ENCODE data around the gene EMX1.

Gene EMX1

DNA sequence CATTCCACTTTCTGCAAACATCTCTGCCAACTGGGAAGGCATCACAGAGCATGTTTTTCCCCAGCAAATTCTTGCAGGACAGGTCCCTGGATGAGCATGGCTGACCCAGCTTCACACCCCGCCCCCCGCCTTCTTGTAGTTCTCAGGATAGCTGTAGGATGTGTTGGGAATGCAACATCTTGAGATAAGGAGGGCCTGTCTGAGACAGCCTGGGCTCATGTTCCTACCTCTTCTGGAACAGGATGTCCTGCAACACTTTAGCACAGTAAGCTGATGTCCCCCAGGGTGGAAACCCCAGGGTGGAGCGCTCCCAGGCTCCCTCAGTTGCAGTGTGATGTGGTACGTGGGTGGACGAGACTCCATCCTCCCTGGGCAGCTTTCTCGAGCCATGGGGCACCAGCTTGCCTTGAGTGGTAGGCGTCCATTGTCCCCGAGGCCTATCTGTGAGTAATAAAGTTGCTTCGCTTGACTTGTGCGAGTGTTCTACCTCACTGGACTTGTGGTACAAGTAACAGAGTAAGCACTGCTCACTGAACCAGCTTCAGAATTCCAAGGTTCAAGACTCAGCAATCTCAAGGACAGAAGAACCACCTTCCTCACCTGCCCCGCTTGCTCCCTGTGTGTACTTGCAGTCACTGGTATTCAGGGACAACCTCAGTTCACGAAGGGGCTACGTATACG, 48.6 kb downstream of the EMX1 start:
- Histone ChIP-seq H3K9me3 (ENCODE audit: low read depth, low read length) (no peaks in the 10 kb centered on the region), H3K36me3 (ENCODE audit: insufficient read depth, low read length) (no peaks in the 10 kb centered on the region), H3K9ac (ENCODE audit: insufficient read length) (no peak overlapping the region), H3K27ac (no peak overlapping the region), H3K4me3 (no peak overlapping the region)
- no peak for DNase-seq (ENCODE audit: low read depth, low spot score)
- TF ChIP-seq EZH2 (IDR thresholded peaks at IDR 0.05) (no peak), FOXP2 (optimal IDR thresholded peaks at IDR 0.05; ENCODE audit: control extremely low read depth, extremely low read length, insufficient read depth) (no peak), POLR2AphosphoS5 (IDR thresholded peaks at IDR 0.05; ENCODE audit: borderline replicate concordance, low read depth, low read length) (no peak)

DNA sequence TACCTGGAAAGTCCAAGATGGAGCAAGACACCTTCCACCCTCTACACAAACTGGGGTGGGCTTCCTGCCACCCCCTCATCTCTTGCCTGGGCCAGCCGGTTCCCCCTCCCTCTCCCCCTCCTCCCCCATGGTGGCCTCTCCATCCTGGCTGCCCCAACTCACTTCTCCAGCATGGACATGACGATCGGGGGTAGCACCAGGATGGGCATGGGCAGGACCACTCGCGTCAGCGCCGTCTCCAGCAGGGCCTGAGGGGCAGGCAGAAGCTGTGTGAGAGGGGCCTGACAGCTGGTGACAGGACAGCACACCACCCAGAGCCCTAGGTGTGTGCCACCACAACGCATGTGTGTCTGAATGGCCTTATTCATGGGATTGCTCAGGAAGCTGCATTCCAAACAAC, 51.0 kb downstream of the EMX1 start:
- DNase-seq (ENCODE audit: low read depth, low spot score), result no peak
- no peaks in the 10 kb centered on the region for H3K36me3 ChIP-seq (ENCODE audit: insufficient read depth, low read length)
- H3K4me3 ChIP-seq, result no peak overlapping the region
- no peak overlapping the region for H3K9ac ChIP-seq (ENCODE audit: insufficient read length)
- no peak overlapping the region for H3K27ac ChIP-seq
- TF ChIP-seq POLR2AphosphoS5 (IDR thresholded peaks at IDR 0.05; ENCODE audit: borderline replicate concordance, low read depth, low read length) (no peak), EZH2 (IDR thresholded peaks at IDR 0.05) (no peak), FOXP2 (optimal IDR thresholded peaks at IDR 0.05; ENCODE audit: control extremely low read depth, extremely low read length, insufficient read depth) (no peak)
- no peaks in the 10 kb centered on the region for H3K9me3 ChIP-seq (ENCODE audit: low read depth, low read length)

DNA sequence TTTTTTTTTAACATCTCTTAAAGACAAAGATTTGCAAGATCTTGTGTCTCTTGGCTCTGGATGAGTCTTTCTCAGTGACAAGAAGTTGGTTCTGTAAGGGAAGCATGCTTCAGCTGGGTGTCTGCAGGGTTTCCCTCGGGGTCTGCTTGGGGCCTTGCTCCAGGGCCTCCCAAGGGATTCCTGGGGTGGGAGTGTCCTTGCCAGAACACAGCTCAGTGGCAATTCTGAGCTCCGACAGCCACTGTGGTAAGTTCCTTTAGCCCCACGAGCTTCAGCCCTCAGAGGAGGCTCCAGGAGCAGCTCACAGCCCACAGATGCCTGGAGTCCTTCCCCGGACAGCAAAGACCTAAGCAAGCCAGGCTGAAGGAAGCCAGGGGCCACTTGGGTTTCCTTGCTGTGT, 52.4 kb downstream of the EMX1 start:
- H3K9me3 ChIP-seq (ENCODE audit: low read depth, low read length), result no peaks in the 10 kb centered on the region
- no peak for DNase-seq (ENCODE audit: low read depth, low spot score)
- H3K36me3 ChIP-seq (ENCODE audit: insufficient read depth, low read length), result no peaks in the 10 kb centered on the region
- TF ChIP-seq POLR2AphosphoS5 (IDR thresholded peaks at IDR 0.05; ENCODE audit: borderline replicate concordance, low read depth, low read length) (no peak), EZH2 (IDR thresholded peaks at IDR 0.05) (no peak), FOXP2 (optimal IDR thresholded peaks at IDR 0.05; ENCODE audit: control extremely low read depth, extremely low read length, insufficient read depth) (no peak)
- H3K9ac ChIP-seq (ENCODE audit: insufficient read length), result no peak overlapping the region
- H3K27ac ChIP-seq, result no peak overlapping the region
- H3K4me3 ChIP-seq, result no peak overlapping the region

DNA sequence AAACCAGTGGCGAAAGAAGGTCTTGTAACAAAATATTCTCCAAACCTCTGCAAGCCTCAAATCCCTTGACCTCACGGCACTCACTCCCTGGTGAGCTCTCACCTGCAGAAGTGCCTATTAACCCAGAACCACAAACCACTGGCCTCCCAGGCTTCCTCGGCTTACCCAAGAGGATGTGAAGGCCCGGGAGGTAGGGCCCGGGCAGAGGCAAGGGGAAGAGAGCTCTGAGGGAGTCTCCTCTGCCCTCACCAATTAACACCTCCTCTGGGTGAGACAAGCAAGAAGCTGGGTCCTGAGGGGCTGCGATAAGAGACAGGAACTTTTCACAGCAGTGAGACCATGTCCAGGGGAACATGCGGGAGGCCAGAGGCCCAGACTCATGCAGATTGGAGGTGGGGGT, 53.7 kb downstream of the EMX1 start:
- DNase-seq (ENCODE audit: low read depth, low spot score), result no peak

DNA sequence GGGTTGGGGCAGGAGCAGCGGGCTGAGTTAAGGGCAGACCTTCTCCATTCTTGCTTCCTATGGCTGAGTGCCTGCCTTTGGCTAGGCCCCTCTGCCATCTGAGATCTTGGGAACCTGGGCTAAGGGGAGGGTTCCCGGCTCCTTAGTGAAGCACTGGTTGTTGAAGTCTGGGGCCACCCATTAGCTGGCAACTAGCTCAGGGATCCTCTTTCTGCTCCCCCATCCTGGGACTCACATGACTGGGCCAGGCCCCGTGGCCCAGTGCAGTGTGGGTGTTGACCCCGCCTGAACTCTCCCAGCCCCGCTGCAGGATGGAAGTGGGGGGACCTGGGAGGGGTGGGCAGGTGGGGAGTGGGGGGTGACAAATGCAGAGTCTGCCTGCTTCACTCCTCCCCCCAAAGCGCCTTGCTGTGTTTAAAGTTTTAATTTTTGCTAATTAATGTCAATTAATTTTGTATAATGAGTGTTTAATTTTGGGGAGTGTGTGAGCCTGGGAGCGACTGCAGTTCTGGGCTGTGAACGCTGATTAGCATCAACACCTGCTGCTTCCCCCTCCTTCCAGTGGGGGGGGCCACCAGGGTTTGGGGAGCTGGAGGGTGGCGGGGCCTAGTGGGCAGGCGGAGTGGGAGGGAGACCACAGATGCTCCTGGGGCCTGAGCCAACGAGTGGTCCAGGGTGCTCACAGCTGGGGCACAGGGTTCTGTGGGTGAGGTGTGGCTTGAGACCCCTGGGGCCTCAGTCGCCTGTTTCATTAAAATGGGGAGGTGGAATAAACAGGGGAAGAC, 55.2 kb downstream of the EMX1 start:
- TF ChIP-seq FOXP2 (optimal IDR thresholded peaks at IDR 0.05; ENCODE audit: control extremely low read depth, extremely low read length, insufficient read depth), result no peak
- TF ChIP-seq POLR2AphosphoS5 (IDR thresholded peaks at IDR 0.05; ENCODE audit: borderline replicate concordance, low read depth, low read length), result no peak
- TF ChIP-seq EZH2 (IDR thresholded peaks at IDR 0.05), result no peak
- no peak for DNase-seq (ENCODE audit: low read depth, low spot score)

More for the DNA sequence above, 53.7 kb downstream of the EMX1 start:
- Histone ChIP-seq H3K9ac (ENCODE audit: insufficient read length) (no peak overlapping the region), H3K36me3 (ENCODE audit: insufficient read depth, low read length) (no peaks in the 10 kb centered on the region), H3K27ac (no peak overlapping the region), H3K9me3 (ENCODE audit: low read depth, low read length) (no peaks in the 10 kb centered on the region), H3K4me3 (no peak overlapping the region)
- TF ChIP-seq EZH2 (IDR thresholded peaks at IDR 0.05), result no peak
- TF ChIP-seq FOXP2 (optimal IDR thresholded peaks at IDR 0.05; ENCODE audit: control extremely low read depth, extremely low read length, insufficient read depth), result no peak
- no peak for TF ChIP-seq POLR2AphosphoS5 (IDR thresholded peaks at IDR 0.05; ENCODE audit: borderline replicate concordance, low read depth, low read length)

DNA sequence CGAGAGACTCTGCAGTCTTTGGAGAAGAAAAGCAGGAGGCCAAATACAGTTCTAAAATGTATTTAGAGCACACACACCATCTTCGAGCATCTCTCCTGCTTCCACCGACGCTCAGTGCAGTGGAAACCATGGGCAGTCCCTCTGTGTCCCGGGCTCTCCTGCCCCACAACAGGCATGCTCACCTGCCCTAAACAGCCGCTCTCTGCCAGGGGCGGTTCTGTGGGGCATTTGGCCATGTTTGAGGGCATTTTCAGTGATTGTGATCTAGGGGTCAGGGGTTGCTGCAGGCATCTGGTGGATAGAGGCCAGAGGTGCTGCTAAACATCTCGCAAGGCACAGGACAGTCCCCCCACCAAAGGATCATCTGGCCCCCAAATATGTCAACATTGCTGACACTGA, 55.8 kb downstream of the EMX1 start:
- Histone ChIP-seq H3K27ac (no peak overlapping the region), H3K9ac (ENCODE audit: insufficient read length) (no peak overlapping the region), H3K36me3 (ENCODE audit: insufficient read depth, low read length) (no peaks in the 10 kb centered on the region), H3K9me3 (ENCODE audit: low read depth, low read length) (no peaks in the 10 kb centered on the region), H3K4me3 (no peak overlapping the region)
- no peak for DNase-seq (ENCODE audit: low read depth, low spot score)
- TF ChIP-seq EZH2 (IDR thresholded peaks at IDR 0.05), result no peak
- TF ChIP-seq FOXP2 (optimal IDR thresholded peaks at IDR 0.05; ENCODE audit: control extremely low read depth, extremely low read length, insufficient read depth), result no peak
- no peak for TF ChIP-seq POLR2AphosphoS5 (IDR thresholded peaks at IDR 0.05; ENCODE audit: borderline replicate concordance, low read depth, low read length)

More for the DNA sequence above, 55.2 kb downstream of the EMX1 start:
- Histone ChIP-seq H3K9ac (ENCODE audit: insufficient read length) (no peak overlapping the region), H3K36me3 (ENCODE audit: insufficient read depth, low read length) (no peaks in the 10 kb centered on the region), H3K4me3 (no peak overlapping the region), H3K9me3 (ENCODE audit: low read depth, low read length) (no peaks in the 10 kb centered on the region), H3K27ac (no peak overlapping the region)

DNA sequence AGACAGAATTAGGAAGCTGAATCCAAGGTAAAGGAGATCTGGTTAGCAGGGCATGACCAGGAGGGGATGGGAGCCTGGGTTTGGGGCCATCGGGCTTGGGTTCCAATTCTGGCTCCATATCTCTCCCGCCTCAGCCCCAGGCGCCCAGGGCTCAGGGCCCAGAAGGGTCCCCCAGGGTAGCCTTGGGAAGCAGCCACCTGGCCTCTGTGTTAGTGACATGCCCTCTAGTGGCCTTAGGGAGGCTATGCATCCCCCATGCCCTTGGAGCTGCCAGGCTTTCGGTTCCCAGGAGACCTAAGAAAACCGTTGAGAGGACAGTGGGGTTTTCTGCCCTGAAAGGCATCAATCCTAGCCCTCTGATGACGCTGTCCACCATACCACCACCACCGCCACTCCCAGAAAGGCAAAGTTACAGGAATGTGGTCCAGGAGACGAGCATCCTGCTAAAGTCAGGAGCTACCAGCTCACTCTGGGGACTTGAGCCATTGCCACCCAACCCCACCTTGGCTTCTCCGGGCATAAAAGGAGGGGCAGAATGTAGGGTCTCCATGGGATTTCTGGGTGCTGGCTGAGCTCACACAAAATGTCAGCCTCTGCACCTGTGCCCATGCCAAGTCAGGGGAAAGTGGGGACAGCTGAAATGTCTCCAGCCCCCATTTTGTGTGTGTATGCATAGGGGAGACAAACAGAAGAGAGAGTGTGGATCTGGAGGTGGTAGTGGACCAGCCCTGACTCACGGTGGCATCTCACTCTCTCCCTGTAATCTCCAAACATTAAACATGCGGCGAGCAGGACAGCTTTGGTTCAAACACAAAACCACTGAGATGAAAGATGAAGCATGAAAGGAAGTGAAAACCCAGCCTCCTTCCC, 56.5 kb downstream of the EMX1 start:
- DNase-seq (ENCODE audit: low read depth, low spot score), result no peak
- Histone ChIP-seq H3K27ac (no peak overlapping the region), H3K9ac (ENCODE audit: insufficient read length) (no peak overlapping the region), H3K9me3 (ENCODE audit: low read depth, low read length) (no peaks in the 10 kb centered on the region), H3K36me3 (ENCODE audit: insufficient read depth, low read length) (no peaks in the 10 kb centered on the region), H3K4me3 (no peak overlapping the region)
- TF ChIP-seq POLR2AphosphoS5 (IDR thresholded peaks at IDR 0.05; ENCODE audit: borderline replicate concordance, low read depth, low read length) (no peak), FOXP2 (optimal IDR thresholded peaks at IDR 0.05; ENCODE audit: control extremely low read depth, extremely low read length, insufficient read depth) (no peak), EZH2 (IDR thresholded peaks at IDR 0.05) (no peak)

DNA sequence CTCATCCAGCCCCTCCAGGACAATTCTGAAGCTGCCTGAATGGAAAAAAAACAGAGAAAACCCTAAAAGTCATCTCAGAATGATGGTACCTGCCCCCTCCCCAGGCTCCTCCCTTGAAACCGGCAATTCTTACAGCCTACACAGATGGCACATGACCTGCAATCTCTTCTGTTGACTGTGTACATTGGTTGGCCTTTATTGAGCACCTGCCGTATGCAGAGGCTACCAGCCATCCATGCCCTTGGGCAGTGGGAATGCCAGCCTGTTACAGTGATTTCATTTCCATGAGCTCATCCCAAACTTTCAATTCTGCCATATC, 57.1 kb downstream of the EMX1 start:
- no peak overlapping the region for H3K27ac ChIP-seq
- no peak overlapping the region for H3K9ac ChIP-seq (ENCODE audit: insufficient read length)
- H3K4me3 ChIP-seq, result no peak overlapping the region
- TF ChIP-seq FOXP2 (optimal IDR thresholded peaks at IDR 0.05; ENCODE audit: control extremely low read depth, extremely low read length, insufficient read depth), result no peak
- no peak for TF ChIP-seq POLR2AphosphoS5 (IDR thresholded peaks at IDR 0.05; ENCODE audit: borderline replicate concordance, low read depth, low read length)
- no peak for TF ChIP-seq EZH2 (IDR thresholded peaks at IDR 0.05)
- no peak for DNase-seq (ENCODE audit: low read depth, low spot score)
- H3K36me3 ChIP-seq (ENCODE audit: insufficient read depth, low read length), result no peaks in the 10 kb centered on the region
- H3K9me3 ChIP-seq (ENCODE audit: low read depth, low read length), result no peaks in the 10 kb centered on the region

Data from SK-N-MC (cell line).